SU-DHL-6 (cell line): ENCODE measurements around the gene NBEA.

ENCODE experiments used
- H2AFZ ChIP-seq: fragments of 200-600 bp; sonication (generic); 2 replicates; pipeline ENCODE4 v1.6.1; 2014; ENCODE audit warnings: low read depth, mild to moderate bottlenecking, moderate library complexity, mixed read lengths, antibody characterized with exemption, low read length; ENCODE audit not compliant: severe bottlenecking
- H3F3A ChIP-seq: fragments of 200-600 bp; shearing (Covaris generic); 2 replicates; pipeline ENCODE4 v1.6.0; 2016; ENCODE audit warnings: antibody characterized with exemption, mild to moderate bottlenecking; ENCODE audit not compliant: insufficient read depth
- H3K27ac ChIP-seq: fragments of 200-600 bp; sonication (generic); 2 replicates; pipeline ENCODE4 v1.5.1; 2016; ENCODE audit warnings: low read depth, mild to moderate bottlenecking, low read length, moderate library complexity, mixed read lengths
- H3K27me3 ChIP-seq: fragments of 200-600 bp; sonication (generic), shearing (Covaris generic); 2 replicates; pipeline ENCODE4 v1.6.0; 2014; ENCODE audit warnings: mild to moderate bottlenecking, low read length
- H3K36me3 ChIP-seq: fragments of 200-600 bp; sonication (generic); 2 replicates; pipeline ENCODE4 v1.6.1; 2014; ENCODE audit warnings: mild to moderate bottlenecking, low read length, mixed read lengths
- H3K4me2 ChIP-seq: fragments of 300-600, 200-600 bp; shearing (Covaris generic), sonication (generic); 2 replicates; pipeline ENCODE4 v1.6.0; 2014; ENCODE audit warnings: low read length, low read depth, mild to moderate bottlenecking; ENCODE audit not compliant: poor library complexity, severe bottlenecking
- H3K4me3 ChIP-seq: fragments of 200-600 bp; sonication (generic); 2 replicates; pipeline ENCODE4 v1.5.1; 2014; ENCODE audit warnings: antibody characterized with exemption, low read length, mild to moderate bottlenecking, mixed read lengths; ENCODE audit not compliant: insufficient read depth, poor library complexity, severe bottlenecking
- H3K79me2 ChIP-seq: fragments of 200-600 bp; sonication (generic); 2 replicates; pipeline ENCODE4 v1.6.1; 2014; ENCODE audit warnings: mild to moderate bottlenecking, low read length, moderate library complexity; ENCODE audit not compliant: insufficient read depth
- H3K9ac ChIP-seq: fragments of 200-600 bp; sonication (generic); 2 replicates; pipeline ENCODE4 v1.7.0; 2014; ENCODE audit warnings: mild to moderate bottlenecking, low read length
- H3K9me2 ChIP-seq: fragments of 200-600 bp; sonication (generic); replicated peaks from 2 replicates; pipeline ENCODE4 v1.6.1; 2014; ENCODE audit warnings: low read length; ENCODE audit not compliant: insufficient read depth
- H3K9me3 ChIP-seq: fragments of 200-600 bp; sonication (generic); 2 replicates; pipeline ENCODE4 v1.6.1; 2014; ENCODE audit warnings: low read length, mixed read lengths; ENCODE audit not compliant: insufficient read depth
- H4K20me1 ChIP-seq: fragments of 200-600 bp; sonication (generic); 2 replicates; pipeline ENCODE4 v1.6.1; 2014; ENCODE audit warnings: low read depth, mild to moderate bottlenecking, antibody characterized with exemption, low read length, moderate library complexity, mixed read lengths
- EZH2phosphoT487 ChIP-seq: fragments of 200-600 bp; sonication (generic), shearing (Covaris generic); conservative IDR thresholded peaks from 2 replicates; pipeline ENCODE4 v1.6.1; 2018; ENCODE audit warnings: mild to moderate bottlenecking, antibody characterized with exemption, low read length, moderate library complexity, mixed read lengths
- TF ChIP-seq, protein P1 (sequence below): fragments of 200-600 bp; sonication (generic); IDR thresholded peaks from one replicate; pipeline ENCODE4 v1.5.1; 2017; ENCODE audit warnings: antibody characterized with exemption, mild to moderate bottlenecking, low read length, moderate library complexity; ENCODE audit not compliant: insufficient read depth, poor library complexity, severe bottlenecking

NBEA gene

DNA sequence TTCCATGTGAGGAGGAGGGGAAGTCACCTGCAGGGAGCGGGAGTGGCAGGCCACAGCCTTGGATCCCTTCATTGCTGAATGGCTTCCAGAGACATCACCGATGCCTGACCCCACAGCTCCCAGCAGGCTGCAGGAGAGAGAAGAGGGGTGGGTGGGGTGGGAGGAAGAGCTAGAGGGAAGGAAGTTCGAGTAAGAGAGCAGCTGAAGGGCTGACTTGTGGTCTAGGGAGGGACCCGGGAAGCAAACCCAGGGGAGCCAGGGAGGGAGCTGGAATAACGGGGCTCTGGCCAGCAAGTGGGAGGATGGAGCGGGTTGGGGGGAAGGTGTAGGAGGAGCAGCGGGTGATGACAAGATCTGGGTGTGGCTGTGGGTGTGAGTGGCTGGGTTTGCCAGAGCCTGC lies 764.2 kb downstream of the NBEA start:
- no peak overlapping the region for H3K4me3 ChIP-seq

DNA sequence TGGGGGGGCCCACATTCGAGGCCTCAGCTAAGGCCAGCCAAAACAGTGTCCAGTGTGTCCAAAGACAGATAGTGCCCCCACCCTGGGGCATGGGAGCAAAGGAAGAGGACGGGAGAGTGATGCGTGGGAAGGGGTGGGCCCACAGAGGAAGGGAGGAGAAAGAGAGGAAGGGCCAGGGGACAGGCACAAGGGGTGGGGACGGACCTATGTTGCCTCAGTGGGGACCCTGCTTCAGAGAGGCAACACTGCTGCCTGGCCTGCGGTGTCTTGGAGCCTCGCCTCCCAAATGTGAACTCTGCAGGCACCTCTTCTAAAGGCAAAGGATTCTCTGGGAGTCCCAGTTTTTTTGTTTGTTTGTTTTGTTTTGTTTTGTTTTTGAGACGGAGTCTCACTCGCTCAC lies 764.7 kb downstream of the NBEA start:
- H3K27me3 ChIP-seq = no peaks in the 10 kb centered on the region
- no peaks in the 10 kb centered on the region for H3K36me3 ChIP-seq
- no peak overlapping the region for H3K4me3 ChIP-seq
- H3K27ac ChIP-seq = no peak overlapping the region
- H3K4me2 ChIP-seq = no peak overlapping the region
- TF ChIP-seq EZH2phosphoT487 = no peak
- TF ChIP-seq, protein P1, sequence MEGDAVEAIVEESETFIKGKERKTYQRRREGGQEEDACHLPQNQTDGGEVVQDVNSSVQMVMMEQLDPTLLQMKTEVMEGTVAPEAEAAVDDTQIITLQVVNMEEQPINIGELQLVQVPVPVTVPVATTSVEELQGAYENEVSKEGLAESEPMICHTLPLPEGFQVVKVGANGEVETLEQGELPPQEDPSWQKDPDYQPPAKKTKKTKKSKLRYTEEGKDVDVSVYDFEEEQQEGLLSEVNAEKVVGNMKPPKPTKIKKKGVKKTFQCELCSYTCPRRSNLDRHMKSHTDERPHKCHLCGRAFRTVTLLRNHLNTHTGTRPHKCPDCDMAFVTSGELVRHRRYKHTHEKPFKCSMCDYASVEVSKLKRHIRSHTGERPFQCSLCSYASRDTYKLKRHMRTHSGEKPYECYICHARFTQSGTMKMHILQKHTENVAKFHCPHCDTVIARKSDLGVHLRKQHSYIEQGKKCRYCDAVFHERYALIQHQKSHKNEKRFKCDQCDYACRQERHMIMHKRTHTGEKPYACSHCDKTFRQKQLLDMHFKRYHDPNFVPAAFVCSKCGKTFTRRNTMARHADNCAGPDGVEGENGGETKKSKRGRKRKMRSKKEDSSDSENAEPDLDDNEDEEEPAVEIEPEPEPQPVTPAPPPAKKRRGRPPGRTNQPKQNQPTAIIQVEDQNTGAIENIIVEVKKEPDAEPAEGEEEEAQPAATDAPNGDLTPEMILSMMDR = no peak
- no peak overlapping the region for H2AFZ ChIP-seq
- H3K9me2 ChIP-seq = no peaks in the 10 kb centered on the region
- no peaks in the 10 kb centered on the region for H3F3A ChIP-seq
- no peak overlapping the region for H3K9ac ChIP-seq
- H3K9me3 ChIP-seq = no peaks in the 10 kb centered on the region
- H3K79me2 ChIP-seq = no peaks in the 10 kb centered on the region
- H4K20me1 ChIP-seq = no peaks in the 10 kb centered on the region

More for the DNA sequence above, 764.2 kb downstream of the NBEA start:
- H3K36me3 ChIP-seq = no peaks in the 10 kb centered on the region
- no peak for TF ChIP-seq EZH2phosphoT487
- TF ChIP-seq, protein P1 = no peak
- H3K4me2 ChIP-seq = no peak overlapping the region
- no peaks in the 10 kb centered on the region for H3K27me3 ChIP-seq
- H3K9ac ChIP-seq = no peak overlapping the region
- no peaks in the 10 kb centered on the region for H4K20me1 ChIP-seq
- H3F3A ChIP-seq = no peaks in the 10 kb centered on the region
- no peak overlapping the region for H2AFZ ChIP-seq
- no peaks in the 10 kb centered on the region for H3K9me3 ChIP-seq
- no peaks in the 10 kb centered on the region for H3K9me2 ChIP-seq
- H3K79me2 ChIP-seq = no peaks in the 10 kb centered on the region
- H3K27ac ChIP-seq = no peak overlapping the region

DNA sequence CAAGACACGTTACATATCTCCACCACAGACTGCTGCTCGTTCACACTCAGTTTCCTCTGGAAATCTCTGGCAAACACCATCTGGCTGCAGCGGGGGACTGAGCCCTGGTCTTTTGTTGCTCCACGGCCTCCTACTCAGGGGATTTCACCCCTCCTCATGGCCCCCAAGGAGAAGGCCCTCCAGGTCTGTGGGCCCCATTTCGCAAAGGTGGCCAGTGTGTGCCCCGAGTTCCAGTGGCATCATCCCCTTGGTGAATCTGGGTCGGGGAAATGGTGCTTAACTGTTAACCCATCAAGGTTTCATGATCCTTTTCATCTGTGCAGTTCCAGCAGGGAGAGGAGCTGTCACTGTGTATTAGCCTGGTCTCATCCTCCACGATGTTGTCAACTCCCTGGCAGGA lies 769.8 kb downstream of the NBEA start:
- no peak overlapping the region for H2AFZ ChIP-seq

More for the DNA sequence above, 769.8 kb downstream of the NBEA start:
- H3K9me3 ChIP-seq = no peaks in the 10 kb centered on the region
- no peaks in the 10 kb centered on the region for H3K79me2 ChIP-seq
- no peaks in the 10 kb centered on the region for H3F3A ChIP-seq
- H3K27ac ChIP-seq = no peak overlapping the region
- no peaks in the 10 kb centered on the region for H3K36me3 ChIP-seq
- H3K4me3 ChIP-seq = no peak overlapping the region
- H3K4me2 ChIP-seq = no peak overlapping the region
- TF ChIP-seq, protein P1 = no peak
- no peak for TF ChIP-seq EZH2phosphoT487
- no peaks in the 10 kb centered on the region for H3K27me3 ChIP-seq
- H4K20me1 ChIP-seq = no peaks in the 10 kb centered on the region
- no peaks in the 10 kb centered on the region for H3K9me2 ChIP-seq
- no peak overlapping the region for H3K9ac ChIP-seq
